ENCODE results near the gene UBE2J1. TPM values are rescaled to one million over a fixed set of nuclear protein-coding genes. Genes with fewer than 3 reads are reported as not detected.

UBE2J1 gene
- total and polyA plus RNA-seq, 2 donors = 26.4 to 58.7 TPM

DNA sequence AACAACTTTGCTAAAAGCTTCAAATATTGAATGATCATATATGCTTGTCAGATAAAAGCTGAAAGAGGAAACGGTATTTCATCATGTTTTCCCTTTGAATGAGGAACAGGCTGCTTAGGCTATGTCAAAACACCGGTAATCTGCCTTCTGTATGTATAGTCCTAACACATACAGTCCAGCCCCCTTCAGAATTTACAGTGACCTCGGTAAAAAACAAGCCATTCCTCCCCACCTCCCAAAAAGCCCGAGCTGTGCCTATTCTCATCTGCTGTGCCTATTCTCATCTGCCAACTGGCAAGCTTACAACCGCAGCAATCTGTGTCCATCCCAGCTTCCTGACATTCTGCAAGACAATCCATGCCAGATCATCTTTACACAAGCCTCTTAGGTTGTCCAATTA lies 26.8 kb upstream of the UBE2J1 start:
- WGBS = 51% methylated on average over 5 of the region's 5 CpGs
- Histone ChIP-seq H3K36me3 (ENCODE audit: insufficient read depth) (no peaks in the 10 kb centered on the region), H3K4me1 (ENCODE audit: insufficient read depth) (no peaks in the 10 kb centered on the region), H3K4me3 (ENCODE audit: low read depth, low read length) (no peak overlapping the region), H3K27ac (ENCODE audit: low read depth) (no peak overlapping the region)
- DNase-seq (ENCODE audit: extremely low spot score) = no peak

DNA sequence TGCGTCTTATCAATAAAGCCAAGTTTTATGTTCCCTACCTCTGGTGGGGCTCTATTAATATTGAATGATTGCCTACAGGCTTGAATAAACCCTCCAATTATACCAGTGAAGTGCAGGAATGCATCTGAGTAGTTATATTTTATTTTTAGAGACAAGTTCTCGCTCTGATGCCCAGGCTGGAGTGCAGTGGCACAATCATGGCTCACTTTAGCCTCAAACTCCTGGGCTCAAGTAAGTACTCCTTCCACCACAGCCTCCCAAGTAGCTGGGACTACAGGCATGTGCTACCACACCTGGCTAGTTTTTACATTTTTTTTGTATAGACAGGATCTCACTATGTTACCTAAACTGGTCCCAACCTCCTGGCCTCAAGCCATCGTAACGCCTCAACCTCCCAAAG lies 26.1 kb upstream of the UBE2J1 start:
- no peak for DNase-seq (ENCODE audit: extremely low spot score)
- no peak overlapping the region for H3K27ac ChIP-seq (ENCODE audit: low read depth)
- no peaks in the 10 kb centered on the region for H3K4me1 ChIP-seq (ENCODE audit: insufficient read depth)
- WGBS = 95% methylated on average over 4 of the region's 4 CpGs
- no peaks in the 10 kb centered on the region for H3K36me3 ChIP-seq (ENCODE audit: insufficient read depth)
- H3K4me3 ChIP-seq (ENCODE audit: low read depth, low read length) = no peak overlapping the region

DNA sequence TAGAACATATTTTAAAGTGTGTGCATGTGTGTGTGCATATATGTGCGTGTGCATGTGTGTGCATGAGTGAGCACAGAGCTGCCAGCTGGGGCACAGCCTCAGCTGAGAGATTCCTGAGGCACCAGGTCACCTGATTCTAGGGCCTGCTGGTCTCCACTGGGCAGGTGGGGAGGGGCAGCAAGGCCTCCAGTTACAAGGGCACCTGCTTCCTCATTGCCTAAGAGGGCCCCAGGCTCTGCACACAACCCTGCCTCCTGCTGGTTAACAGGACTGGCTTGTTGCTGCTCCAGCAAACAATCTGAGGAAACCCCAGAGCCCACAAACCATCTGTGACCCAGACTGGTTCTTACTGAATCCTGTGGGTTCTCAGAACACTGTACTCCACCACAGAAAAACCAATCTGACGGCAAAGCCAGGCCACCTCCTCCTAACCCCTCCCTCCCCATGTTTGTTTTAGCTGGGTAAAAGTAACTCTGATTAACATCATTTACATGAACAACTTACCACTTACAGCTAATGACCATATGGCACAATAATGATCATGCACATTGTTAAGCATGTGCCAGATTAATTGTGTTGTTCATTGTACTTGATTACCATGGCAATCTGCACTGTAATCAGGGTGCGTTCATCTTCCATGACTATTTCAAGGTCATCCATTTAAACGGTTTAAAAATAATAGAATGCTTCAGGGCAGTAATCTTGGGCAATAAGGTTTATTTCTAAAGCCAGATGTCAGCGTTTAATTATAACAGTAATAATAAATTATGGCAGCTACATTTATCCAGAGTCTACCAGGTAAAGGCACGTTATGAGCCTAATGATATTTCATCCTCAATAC lies 23.1 kb upstream of the UBE2J1 start:
- no peak overlapping the region for H3K27ac ChIP-seq (ENCODE audit: low read depth)
- H3K4me3 ChIP-seq (ENCODE audit: low read depth, low read length) = no peak overlapping the region
- no peak for DNase-seq (ENCODE audit: extremely low spot score)
- 75% methylated on average over 6 of the region's 6 CpGs for WGBS
- H3K4me1 ChIP-seq (ENCODE audit: insufficient read depth) = no peaks in the 10 kb centered on the region
- H3K36me3 ChIP-seq (ENCODE audit: insufficient read depth) = no peaks in the 10 kb centered on the region

DNA sequence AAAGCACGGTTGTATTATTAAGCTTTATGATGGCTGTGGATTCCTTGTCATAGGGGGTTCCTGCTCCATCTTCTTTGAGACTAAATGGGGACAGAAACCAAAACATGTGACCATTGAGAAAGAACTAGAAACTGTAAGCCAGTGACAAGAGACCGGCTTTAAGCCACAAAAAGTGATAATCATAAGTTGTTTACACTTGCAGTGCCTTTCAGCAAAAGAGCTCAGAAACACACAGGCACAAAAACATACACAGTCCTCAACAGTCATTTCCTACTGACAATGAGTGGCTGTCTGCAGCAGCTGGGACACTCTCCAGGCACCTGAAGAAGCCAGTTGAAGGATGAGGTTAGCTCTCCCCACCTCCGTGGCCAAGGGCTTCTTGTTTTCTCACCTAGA lies 20.0 kb upstream of the UBE2J1 start:
- Histone ChIP-seq H3K4me1 (ENCODE audit: insufficient read depth) (no peaks in the 10 kb centered on the region), H3K27ac (ENCODE audit: low read depth) (no peak overlapping the region), H3K36me3 (ENCODE audit: insufficient read depth) (no peaks in the 10 kb centered on the region), H3K4me3 (ENCODE audit: low read depth, low read length) (no peak overlapping the region)
- DNase-seq (ENCODE audit: extremely low spot score) = no peak
- WGBS = 54% methylated on average over 3 of the region's 3 CpGs

DNA sequence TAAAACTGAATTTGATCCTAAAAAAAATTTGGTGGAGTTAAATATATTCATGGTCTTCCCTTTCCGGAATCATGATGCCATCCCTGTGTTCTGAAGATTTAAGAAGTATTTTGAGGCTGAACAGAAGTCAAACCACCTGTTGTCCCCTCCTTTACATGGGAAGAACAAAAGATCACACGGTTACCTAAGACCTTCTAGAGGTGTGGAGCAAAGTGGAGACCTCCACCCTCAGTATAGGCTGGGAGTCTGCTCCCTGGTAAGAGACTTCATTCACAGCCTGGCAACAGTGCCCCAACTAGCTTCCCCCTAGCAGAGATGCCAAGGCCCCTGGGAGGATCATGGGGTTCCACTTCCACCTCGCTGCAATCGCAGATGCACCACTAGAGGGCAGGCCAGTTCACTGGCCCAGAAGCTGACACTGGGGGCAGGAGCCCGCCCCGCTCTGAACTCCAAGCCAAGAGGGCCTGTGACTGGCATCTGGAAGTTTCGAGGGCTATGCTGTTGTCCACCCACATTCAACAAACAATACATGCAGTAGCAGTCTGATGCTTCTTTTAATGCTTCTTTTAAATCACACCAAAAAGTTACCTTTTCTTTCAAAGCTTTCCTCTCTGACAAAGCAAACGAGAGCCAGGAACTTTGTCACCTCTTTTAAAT lies 19.5 kb upstream of the UBE2J1 start:
- Histone ChIP-seq H3K4me1 (ENCODE audit: insufficient read depth) (no peaks in the 10 kb centered on the region), H3K27ac (ENCODE audit: low read depth) (no peak overlapping the region), H3K4me3 (ENCODE audit: low read depth, low read length) (no peak overlapping the region), H3K36me3 (ENCODE audit: insufficient read depth) (no peaks in the 10 kb centered on the region)
- DNase-seq (ENCODE audit: extremely low spot score) = no peak
- 34% methylated on average over 8 of the region's 8 CpGs for WGBS

DNA sequence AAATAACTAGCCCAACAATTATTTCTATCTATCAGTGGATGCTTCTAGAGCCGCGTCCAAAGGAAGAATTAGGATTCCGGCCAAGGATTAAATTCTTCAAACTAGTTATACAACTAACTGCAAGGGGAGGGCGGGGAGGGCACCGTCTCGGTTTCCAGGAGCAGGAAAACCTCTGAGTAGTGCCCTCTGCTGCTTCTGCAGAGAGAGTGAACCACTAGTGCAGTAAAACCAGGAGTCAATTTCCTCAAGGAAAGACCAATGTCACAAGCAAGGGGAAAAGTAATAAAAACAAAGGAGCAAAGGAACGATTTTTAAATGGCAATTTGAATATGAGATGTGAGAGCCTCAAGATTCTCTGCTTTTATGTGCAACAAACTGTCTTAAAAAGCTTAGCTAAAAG lies 16.5 kb upstream of the UBE2J1 start:
- Histone ChIP-seq H3K4me3 (ENCODE audit: low read depth, low read length) (no peak overlapping the region), H3K27ac (ENCODE audit: low read depth) (no peak overlapping the region), H3K4me1 (ENCODE audit: insufficient read depth) (no peaks in the 10 kb centered on the region), H3K36me3 (ENCODE audit: insufficient read depth) (no peaks in the 10 kb centered on the region)
- no peak for DNase-seq (ENCODE audit: extremely low spot score)
- WGBS = 6% methylated on average over 7 of the region's 7 CpGs

DNA sequence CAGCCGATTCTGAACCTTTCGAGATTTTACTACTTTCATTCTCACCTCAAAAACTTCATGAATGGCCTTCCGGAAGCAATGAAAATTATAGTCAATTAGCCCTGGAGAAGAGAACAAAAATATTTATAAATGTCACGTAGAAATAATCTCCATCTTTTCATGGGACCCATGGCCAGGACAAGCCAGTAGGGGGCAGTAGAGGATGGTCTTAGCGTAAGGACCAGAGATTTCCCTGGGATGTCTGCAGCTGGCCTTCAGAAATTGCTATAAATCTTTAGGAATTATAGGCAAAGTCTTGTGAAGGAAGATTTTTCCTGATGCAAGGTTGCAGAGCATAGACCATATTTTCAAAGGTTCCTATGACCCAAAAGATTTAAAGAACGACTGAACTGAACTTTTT lies 15.6 kb upstream of the UBE2J1 start:
- WGBS = 18% methylated on average over 6 of the region's 6 CpGs
- Histone ChIP-seq H3K36me3 (ENCODE audit: insufficient read depth) (no peaks in the 10 kb centered on the region), H3K27ac (ENCODE audit: low read depth) (no peak overlapping the region), H3K4me1 (ENCODE audit: insufficient read depth) (no peaks in the 10 kb centered on the region), H3K4me3 (ENCODE audit: low read depth, low read length) (no peak overlapping the region)
- DNase-seq (ENCODE audit: extremely low spot score) = no peak

DNA sequence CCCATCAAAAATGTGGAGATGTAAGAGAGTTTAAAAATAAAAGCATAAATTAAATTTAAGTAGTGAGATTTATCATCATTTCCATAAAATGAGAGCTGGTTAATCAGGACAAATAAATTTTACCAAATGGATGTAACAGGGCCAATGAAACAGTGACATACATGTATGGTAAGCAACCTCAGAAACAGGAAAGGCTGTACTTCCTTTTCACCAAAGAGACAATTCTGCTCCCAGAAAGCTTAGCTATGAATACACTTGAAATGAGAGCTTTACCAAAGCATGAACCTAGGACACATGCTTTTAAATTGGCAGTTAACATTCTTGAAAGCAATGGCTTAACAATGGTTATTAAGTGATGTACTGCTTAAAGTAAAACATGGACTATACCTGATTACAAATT lies 12.1 kb upstream of the UBE2J1 start:
- no peaks in the 10 kb centered on the region for H3K4me1 ChIP-seq (ENCODE audit: insufficient read depth)
- H3K4me3 ChIP-seq (ENCODE audit: low read depth, low read length) = no peak overlapping the region
- no peaks in the 10 kb centered on the region for H3K36me3 ChIP-seq (ENCODE audit: insufficient read depth)
- no peak for DNase-seq (ENCODE audit: extremely low spot score)
- no peak overlapping the region for H3K27ac ChIP-seq (ENCODE audit: low read depth)

DNA sequence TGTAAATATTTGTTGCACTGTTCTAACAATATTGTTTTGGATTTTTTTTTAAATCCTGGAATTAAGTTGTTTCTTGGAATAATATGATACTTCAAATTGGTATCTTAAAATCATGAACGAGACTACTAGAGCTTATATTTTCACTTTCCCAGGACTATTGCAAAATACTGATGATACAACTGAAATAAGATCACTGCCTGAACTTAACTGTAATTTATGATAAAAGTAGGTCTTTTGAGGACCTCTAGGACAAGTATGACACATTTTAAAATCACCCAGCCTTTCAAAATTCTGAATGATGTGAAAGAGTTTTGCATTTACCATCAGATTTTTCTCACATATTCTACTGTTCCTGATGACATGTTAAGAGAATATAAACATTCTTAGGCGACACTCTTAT lies 8.6 kb upstream of the UBE2J1 start:
- Histone ChIP-seq H3K36me3 (ENCODE audit: insufficient read depth) (no peaks in the 10 kb centered on the region), H3K27ac (ENCODE audit: low read depth) (no peak overlapping the region), H3K4me1 (ENCODE audit: insufficient read depth) (no peaks in the 10 kb centered on the region), H3K4me3 (ENCODE audit: low read depth, low read length) (no peak overlapping the region)
- DNase-seq (ENCODE audit: extremely low spot score) = no peak
- 85% methylated on average over 2 of the region's 2 CpGs for WGBS

DNA sequence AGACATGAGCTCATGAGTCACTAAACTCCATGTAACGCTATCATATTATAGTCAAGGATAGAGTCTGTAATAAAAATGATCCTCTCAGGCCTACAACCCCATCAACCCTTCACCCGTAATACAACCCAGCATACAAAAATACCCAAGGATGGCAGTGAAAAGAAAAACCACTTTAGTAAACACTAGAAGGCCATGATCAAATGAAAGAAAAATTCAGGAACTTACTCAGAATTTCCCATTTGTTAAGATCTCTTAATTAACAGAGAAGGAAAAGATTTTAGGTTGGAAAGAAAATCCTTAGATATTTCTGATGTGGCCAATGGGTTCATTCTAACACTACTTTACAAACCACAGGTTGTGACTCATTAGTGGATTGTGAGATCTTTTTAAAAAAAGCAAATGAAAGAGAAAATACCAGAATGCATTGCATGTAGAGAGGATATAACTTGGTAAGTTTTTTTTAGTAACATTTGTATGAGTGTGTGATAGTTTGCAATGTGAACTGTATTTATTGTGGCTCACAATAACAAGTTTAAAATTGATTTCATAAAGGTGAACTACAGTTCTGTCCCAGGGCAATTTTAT lies 8.0 kb upstream of the UBE2J1 start:
- Histone ChIP-seq H3K27ac (ENCODE audit: low read depth) (no peak overlapping the region), H3K36me3 (ENCODE audit: insufficient read depth) (no peaks in the 10 kb centered on the region), H3K4me3 (ENCODE audit: low read depth, low read length) (no peak overlapping the region), H3K4me1 (ENCODE audit: insufficient read depth) (no peaks in the 10 kb centered on the region)
- no peak for DNase-seq (ENCODE audit: extremely low spot score)
- 94% methylated on average over 2 of the region's 2 CpGs for WGBS

DNA sequence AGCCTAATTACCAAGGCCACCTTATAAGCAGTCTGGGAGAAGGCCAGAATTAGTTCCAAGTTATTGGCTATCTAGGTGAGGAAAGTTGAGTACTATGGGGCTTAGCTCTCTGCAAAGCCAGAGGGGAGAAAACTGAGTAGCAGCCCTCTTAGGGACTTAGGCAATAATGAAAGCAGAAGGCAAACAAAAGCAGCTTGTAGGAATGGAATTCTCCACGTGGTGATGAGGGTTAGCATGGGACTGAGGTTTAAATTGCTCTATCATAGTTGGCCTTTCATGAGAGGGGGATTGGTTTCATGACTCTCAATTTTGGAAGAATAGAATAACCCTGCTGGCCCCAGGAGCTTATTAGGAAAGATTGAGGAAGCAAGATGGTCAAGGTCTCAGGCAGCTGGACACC lies 7.0 kb upstream of the UBE2J1 start:
- WGBS = 13% methylated on average over 1 of the region's 1 CpG
- H3K36me3 ChIP-seq (ENCODE audit: insufficient read depth) = no peaks in the 10 kb centered on the region
- no peaks in the 10 kb centered on the region for H3K4me1 ChIP-seq (ENCODE audit: insufficient read depth)
- H3K4me3 ChIP-seq (ENCODE audit: low read depth, low read length) = no peak overlapping the region
- no peak for DNase-seq (ENCODE audit: extremely low spot score)
- no peak overlapping the region for H3K27ac ChIP-seq (ENCODE audit: low read depth)

DNA sequence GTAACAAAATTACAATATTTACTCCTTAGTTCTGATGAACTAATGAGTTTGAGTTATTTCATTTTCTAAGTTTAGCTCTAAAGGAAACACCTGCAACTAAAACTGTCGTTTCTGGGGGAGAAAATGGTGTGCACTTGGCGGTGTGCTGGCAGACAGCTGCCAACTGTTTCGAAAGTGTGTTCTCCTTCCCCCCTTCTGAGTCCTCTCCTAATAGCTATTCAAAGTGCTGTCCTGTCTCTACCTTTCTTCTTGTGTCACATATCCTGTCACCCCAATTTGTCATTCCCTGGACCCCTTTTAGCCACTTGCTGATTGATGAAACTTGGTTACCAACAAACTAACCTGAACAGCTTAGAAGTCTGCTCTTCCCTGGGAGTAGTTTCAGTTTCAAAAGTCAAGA lies 4.9 kb upstream of the UBE2J1 start:
- Histone ChIP-seq H3K27ac (ENCODE audit: low read depth) (no peak overlapping the region), H3K4me3 (ENCODE audit: low read depth, low read length) (no peak overlapping the region), H3K36me3 (ENCODE audit: insufficient read depth) (no peaks in the 10 kb centered on the region), H3K4me1 (ENCODE audit: insufficient read depth) (no peaks in the 10 kb centered on the region)
- no peak for DNase-seq (ENCODE audit: extremely low spot score)
- WGBS = 48% methylated on average over 3 of the region's 3 CpGs

DNA sequence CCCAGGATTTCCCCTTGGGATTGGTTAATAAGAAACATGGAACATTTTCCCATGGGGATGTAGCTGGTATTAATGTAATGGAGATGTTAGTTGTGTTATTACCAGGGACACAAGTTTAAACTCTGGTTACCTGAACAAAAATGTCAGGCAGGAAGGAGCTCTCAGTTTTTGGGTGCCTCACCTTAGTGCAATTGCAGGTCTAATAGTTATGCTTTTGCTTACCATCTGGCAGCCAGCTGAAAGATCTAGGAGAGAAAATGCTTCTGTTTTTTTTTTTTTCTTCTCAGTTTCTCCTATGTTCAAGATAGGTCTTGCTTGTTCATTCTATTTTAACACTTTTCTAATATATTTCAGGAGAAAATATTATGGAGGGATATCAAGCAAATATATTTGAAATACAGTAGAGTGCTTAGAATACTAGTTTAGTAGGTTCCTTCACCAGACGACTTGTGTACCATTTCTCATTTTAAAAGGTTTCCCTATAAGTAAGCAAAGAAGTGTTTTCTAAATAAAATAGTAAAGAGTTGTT lies 4.2 kb upstream of the UBE2J1 start:
- Histone ChIP-seq H3K36me3 (ENCODE audit: insufficient read depth) (no peaks in the 10 kb centered on the region), H3K4me1 (ENCODE audit: insufficient read depth) (no peaks in the 10 kb centered on the region), H3K27ac (ENCODE audit: low read depth) (no peak overlapping the region), H3K4me3 (ENCODE audit: low read depth, low read length) (no peak overlapping the region)
- WGBS = 53% methylated on average over 1 of the region's 1 CpG
- no peak for DNase-seq (ENCODE audit: extremely low spot score)

Measured in urinary bladder (tissue), 4 donors.